Esophagus muscularis mucosa (tissue), 4 donors: ENCODE data around the gene TOGARAM2.

Source experiments
- CTCF ChIP-seq, 3 experiments: fragments of 200-600 bp in 2 of 3; fragments of 450-650 bp in 1 of 3; sonication (generic) in 2 of 3; IDR thresholded peaks; one replicate each; pipeline ENCODE4 v1.5.1; 2017 to 2019; ENCODE audit warnings: antibody characterized with exemption in 3 of 3, mild to moderate bottlenecking in 2 of 3, moderate library complexity in 1 of 3
- EP300 ChIP-seq: sonication (generic); formaldehyde crosslinking; IDR thresholded peaks from one replicate; pipeline ENCODE4 v1.6.1; 2017; ENCODE audit warnings: antibody characterized with exemption
- POLR2A ChIP-seq: fragments of 450-650 bp; IDR thresholded peaks from one replicate; pipeline ENCODE4 v1.6.1; 2017; ENCODE audit warnings: antibody characterized with exemption, moderate library complexity, mild to moderate bottlenecking, low read depth
- POLR2AphosphoS5 ChIP-seq, 2 donors: sonication (generic); formaldehyde crosslinking; IDR thresholded peaks; one replicate each; pipeline ENCODE4 v1.6.1; 2017; ENCODE audit warnings: antibody characterized with exemption in 2 of 2

GRCh38 chr2:29057006-29057405, 75.9 kb downstream of the TOGARAM2 start:
- TF ChIP-seq CTCF (IDR thresholded peaks at IDR 0.05): no peak
- TF ChIP-seq EP300: no peak
- TF ChIP-seq POLR2A: no peak
- no peak for TF ChIP-seq POLR2AphosphoS5 (IDR thresholded peaks at IDR 0.05)
